GM21360 (cell line): ENCODE measurements around the gene ARF5.
A peak's percentile ranks its signal among the peaks of the same experiment; 100 is the strongest.

Source experiments
- ATAC-seq: cut with Tn5 transposase; IDR thresholded peaks from one replicate; pipeline ENCODE4 v1.9.1; 2021; ENCODE audit warnings: mild to moderate bottlenecking, moderate library complexity; ENCODE audit not compliant: unreplicated experiment

Gene ARF5

GRCh38 chr7:127588697-127589482 is 679 bp downstream of the ARF5 start:
- peak; percentile 13 for ATAC-seq

DNA sequence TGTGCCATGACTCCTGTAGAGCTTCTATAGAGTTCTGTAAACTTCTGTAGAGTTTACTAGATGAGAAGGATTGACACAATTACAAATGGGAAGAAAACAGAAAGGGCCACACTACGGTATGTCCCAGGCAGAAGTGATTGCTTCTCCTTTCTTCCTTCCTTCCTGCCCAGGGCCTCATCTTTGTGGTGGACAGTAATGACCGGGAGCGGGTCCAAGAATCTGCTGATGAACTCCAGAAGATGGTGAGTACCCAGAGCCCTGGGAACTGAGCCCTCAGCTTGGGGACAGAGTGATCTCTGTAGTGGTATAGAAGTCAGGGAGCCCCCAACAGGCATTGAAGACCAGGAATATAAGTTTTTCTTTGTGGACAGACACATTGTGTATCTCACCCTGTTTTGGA is 1.7 kb downstream of the ARF5 start:
- no peak for ATAC-seq

GRCh38 chr7:127591189-127591588 is 3.0 kb downstream of the ARF5 start:
- no peak for ATAC-seq

DNA sequence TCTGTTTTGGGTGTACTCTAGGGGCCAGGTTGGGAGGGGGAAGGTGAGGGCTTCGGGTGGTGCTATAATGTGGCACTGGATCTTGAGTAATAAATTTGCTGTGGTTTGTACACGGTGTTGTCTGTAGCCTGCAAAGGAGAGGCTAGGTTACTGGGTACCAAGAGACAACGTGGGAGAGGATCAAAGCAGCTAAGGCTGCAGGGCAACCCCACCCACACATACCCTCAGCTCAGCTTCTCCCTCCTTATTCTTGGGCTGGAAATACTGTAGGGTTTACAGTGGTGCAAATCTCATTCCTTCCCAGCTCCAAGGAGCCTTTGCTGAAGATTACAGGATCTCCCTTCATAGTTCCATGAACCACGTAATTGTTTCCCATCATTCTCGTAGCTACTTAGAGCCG is 3.4 kb downstream of the ARF5 start:
- ATAC-seq = no peak

DNA sequence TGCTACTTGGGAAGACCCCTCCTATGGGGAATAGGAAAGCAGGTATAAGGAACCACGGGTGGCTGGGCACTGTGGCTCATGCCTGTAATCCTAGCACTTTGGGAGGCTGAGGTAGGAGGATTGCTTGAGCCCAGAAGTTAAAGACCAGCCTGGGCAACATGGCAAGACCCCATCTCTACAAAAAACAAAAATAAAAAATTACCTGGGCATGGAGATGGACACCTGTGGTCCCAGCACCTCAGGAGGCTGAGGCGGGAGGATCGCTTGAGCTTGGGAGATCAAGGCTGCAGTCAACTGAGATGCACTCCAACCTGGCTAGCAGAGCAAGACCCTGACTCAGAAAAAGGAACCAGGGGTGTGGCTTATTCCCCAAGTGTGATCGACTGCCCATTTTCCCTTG is 4.3 kb downstream of the ARF5 start:
- ATAC-seq = no peak

- no peak for ATAC-seq
Measured at GRCh38 chr7:127594490-127594889, 6.3 kb downstream of the ARF5 start.

- ATAC-seq = no peak
Measured at GRCh38 chr7:127595737-127596136, 7.5 kb downstream of the ARF5 start.

DNA sequence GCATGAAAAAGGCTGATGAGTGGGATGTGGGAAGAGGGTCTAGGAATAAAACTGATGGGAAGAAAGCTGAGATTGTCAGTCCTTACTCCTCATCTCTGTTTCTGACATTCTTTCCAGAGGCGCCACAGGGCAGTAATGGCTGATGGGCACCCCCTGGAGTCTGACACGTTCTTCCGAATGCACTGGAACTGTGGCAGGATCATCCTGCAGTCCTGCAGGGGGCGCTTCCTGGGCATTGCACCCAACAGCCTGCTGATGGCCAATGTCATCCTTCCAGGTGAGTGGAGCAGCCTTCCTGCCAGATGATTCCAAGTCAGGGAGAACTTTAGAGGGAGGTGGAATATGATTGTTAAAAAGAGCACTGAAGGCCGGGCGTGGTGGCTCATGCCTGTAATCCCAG is 10.1 kb downstream of the ARF5 start:
- no peak for ATAC-seq

GRCh38 chr7:127600885-127601284 is 12.7 kb downstream of the ARF5 start:
- ATAC-seq = no peak

- no peak for ATAC-seq
Measured at GRCh38 chr7:127608446-127608845, 20.2 kb downstream of the ARF5 start.

DNA sequence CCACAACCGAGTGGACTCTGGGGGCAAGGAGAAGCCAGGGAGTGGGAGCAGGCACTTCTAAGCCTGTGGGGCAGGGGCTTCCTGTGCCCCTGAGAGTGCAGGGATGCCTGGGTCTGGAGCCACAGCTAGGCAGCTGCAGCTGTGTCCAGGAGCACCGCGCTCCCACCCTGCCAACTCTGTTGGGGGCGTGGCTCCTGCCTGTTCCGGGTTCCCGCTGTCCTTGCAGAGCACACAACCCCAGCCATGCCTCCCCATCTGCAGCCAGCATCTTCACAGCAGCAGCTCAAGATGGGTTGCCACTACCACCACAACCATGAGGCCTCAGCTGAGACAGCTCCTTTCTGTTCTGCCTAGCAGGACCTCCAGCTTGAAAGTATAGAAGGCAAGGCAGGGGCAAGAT is 21.1 kb downstream of the ARF5 start:
- ATAC-seq = no peak

- no peak for ATAC-seq
Measured at GRCh38 chr7:127612263-127612662, 24.1 kb downstream of the ARF5 start.

DNA sequence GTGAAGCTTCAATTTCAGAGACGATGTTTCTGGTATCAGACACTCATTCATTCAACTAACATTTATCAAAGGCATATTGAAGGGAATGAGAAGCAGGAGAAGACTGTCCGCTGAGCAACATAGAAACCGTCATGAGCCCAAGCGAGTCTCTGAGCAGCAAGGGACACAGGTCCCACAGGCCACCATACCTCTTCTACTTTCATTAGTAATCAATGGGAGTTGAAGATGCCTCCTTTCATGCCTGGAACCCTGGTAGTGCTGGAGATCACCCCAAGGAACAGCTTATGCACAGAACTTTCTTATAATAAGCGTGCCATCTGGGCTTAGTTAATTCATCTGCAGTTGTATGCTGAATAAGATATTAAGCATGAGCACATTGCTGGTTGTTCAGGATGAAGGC is 28.5 kb downstream of the ARF5 start:
- ATAC-seq = no peak

- ATAC-seq = no peak
Measured at GRCh38 chr7:127618042-127618441, 29.8 kb downstream of the ARF5 start, which contains the start of gene PAX4. Gene PAX4 (minus strand): TSS chr7:127618142. CDS start chr7:127615928, 2,214 bp downstream.

- no peak for ATAC-seq
Measured at GRCh38 chr7:127618775-127619174, 30.6 kb downstream of the ARF5 start.

DNA sequence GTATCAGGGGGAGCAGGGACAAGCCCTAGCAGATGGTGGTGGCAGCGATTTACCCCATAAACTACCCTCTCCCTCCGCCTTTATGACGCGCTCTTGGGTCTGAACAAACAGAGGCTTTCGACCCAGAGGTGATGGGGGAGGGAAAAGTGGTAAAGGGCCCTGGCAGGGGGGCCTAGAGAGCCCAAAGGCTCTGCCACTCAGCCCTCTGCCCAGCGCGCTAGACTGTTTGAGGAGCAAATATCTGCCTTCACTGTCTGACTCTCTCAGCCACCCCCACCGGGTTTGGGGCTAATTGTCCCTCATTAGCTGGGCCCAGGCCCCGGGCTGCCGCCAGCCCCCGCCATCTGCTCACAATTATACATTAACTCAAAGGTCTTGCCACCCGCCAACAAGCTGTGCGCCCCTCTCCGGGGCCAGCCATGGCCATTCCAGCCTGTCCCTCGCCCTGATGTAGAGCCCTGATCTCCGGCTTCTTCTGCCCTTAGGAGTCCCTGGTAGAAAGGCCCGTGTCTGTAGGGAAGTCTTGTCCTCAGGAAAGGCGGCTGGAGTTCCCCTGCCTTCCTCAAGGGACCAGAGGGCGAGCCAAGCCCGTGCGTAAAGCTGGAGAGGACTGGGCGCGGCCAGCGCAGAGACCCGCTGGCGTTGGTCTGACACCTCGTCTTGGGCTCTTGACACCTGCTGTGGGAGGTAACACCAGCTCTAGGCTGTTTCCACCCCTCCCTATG is 31.6 kb downstream of the ARF5 start:
- ATAC-seq = no peak

- ATAC-seq = no peak
Measured at GRCh38 chr7:127620406-127621233, 32.4 kb downstream of the ARF5 start.

GRCh38 chr7:127625331-127625730 is 37.1 kb downstream of the ARF5 start:
- ATAC-seq = no peak

GRCh38 chr7:127628445-127628844 is 40.2 kb downstream of the ARF5 start:
- ATAC-seq = no peak

DNA sequence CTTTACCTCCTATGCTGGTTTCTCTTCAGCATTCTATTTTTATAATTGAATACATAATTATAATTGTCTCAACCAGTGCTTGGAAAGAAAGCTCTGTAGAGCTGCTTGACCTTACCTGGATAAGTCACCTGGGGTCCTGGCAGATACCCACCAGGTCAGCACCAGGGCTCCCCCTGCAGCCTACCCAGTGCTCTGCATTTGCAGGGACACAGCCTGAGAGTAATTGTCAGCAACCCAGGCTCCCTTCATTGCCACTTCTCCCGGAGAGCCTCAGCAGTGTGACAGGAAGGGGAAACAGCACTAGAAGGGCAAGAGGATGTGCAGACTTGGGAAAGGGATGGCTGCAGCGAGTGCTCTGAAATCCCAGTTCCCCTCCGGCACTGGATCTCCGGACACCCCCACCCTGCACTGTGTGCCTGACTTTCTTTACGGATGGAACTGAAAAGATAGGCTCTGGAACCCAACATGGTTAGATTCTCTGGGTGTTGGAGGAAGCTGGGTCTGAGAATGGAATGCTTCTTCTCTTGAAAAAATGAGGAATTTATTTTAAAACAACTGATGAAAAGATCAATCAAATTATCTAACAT is 41.1 kb downstream of the ARF5 start:
- ATAC-seq = no peak

GRCh38 chr7:127632276-127632910 is 44.2 kb downstream of the ARF5 start:
- ATAC-seq = no peak
